Spleen (tissue), 11 donors: ENCODE data around the gene KAT8. TPM values are rescaled to one million over a fixed set of nuclear protein-coding genes. Genes with fewer than 3 reads are reported as not detected.

ENCODE experiments used
- DNase-seq: peaks from one replicate; pipeline ENCODE4 v3.0.0-alpha.2; 2020
- H3K27ac ChIP-seq, 8 donors: fragments of 200-600 bp; sonication (generic) in 7 of 8; 1 replicate in 4 of 8; 2 replicates in 4 of 8; pipeline versions ENCODE4 v1.5.0 to v1.8.0; 2016 to 2021; ENCODE audit warnings: inconsistent platforms in 4 of 8, mild to moderate bottlenecking in 4 of 8, moderate library complexity in 1 of 8
- H3K27me3 ChIP-seq, 7 donors: fragments of 200-600 bp; sonication (generic) in 6 of 7; replicated peaks in 1 of 7; 1 replicate in 4 of 7; 2 replicates in 3 of 7; pipeline versions ENCODE4 v1.5.0 to v1.8.0; 2016 to 2021; ENCODE audit warnings: inconsistent platforms in 3 of 7, mild to moderate bottlenecking in 1 of 7
- H3K36me3 ChIP-seq, 6 donors: fragments of 200-600 bp; sonication (generic) in 5 of 6; 1 replicate in 4 of 6; 2 replicates in 2 of 6; pipeline versions ENCODE4 v1.5.0 to v1.8.0; 2016 to 2021; ENCODE audit warnings: inconsistent platforms in 2 of 6
- H3K4me1 ChIP-seq, 6 donors: fragments of 200-600 bp; sonication (generic) in 5 of 6; 1 replicate in 3 of 6; 2 replicates in 3 of 6; pipeline versions ENCODE4 v1.5.0 to v1.8.0; 2016 to 2021; ENCODE audit warnings: inconsistent platforms in 3 of 6
- H3K4me3 ChIP-seq, 8 donors: fragments of 200-600 bp; sonication (generic) in 7 of 8; 1 replicate in 4 of 8; 2 replicates in 4 of 8; pipeline versions ENCODE4 v1.5.0 to v1.8.0; 2016 to 2021; ENCODE audit warnings: inconsistent platforms in 4 of 8, mild to moderate bottlenecking in 4 of 8, moderate library complexity in 2 of 8
- H3K9me3 ChIP-seq, 8 donors: fragments of 200-600 bp; sonication (generic) in 7 of 8; 1 replicate in 4 of 8; 2 replicates in 4 of 8; pipeline versions ENCODE4 v1.5.0 to v1.8.0; 2016 to 2021; ENCODE audit warnings: inconsistent platforms in 4 of 8
- POLR2A ChIP-seq, 3 donors: fragments of 450-650 bp; IDR thresholded peaks; one replicate each; pipeline ENCODE4 v1.5.1; 2017; ENCODE audit warnings: antibody characterized with exemption in 3 of 3, mild to moderate bottlenecking in 1 of 3
- POLR2AphosphoS5 ChIP-seq, 3 donors: sonication (generic); formaldehyde crosslinking; IDR thresholded peaks; one replicate each; pipeline ENCODE4 v1.5.1; 2017; ENCODE audit warnings: antibody characterized with exemption in 3 of 3
- WGBS, 5 donors: extraction: QIAGEN DNeasy Blood & Tissue Kit in 3 of 5; methylation state at CpG; one replicate each; pipeline versions ENCODE4 v1.1.5 to v1.1.7; 2013 to 2018; 5-methylcytosine and 5-hydroxymethylcytosine counted together
- intact Hi-C: fragments of 100-400 bp; cut with DNase I; formaldehyde crosslinking; loops from one replicate; pipeline ENCODE4 v1.15.0; 2023; ENCODE audit warnings: low total_unique reads
- polyA plus RNA-seq, 3 donors: library from polyadenylated mRNA; stranded (reverse); fragments of 200-250 nt; gene quantifications; one replicate each; pipeline ENCODE4 v1.2.1, GENCODE V29; 2013
- total RNA-seq, 7 donors: library from RNA; depleted of rRNA in 3 of 7; stranded (reverse); fragments of >200 nt in 3 of 7; fragmentation: NEBNext Ultra II Directional in 4 of 7; extraction: Animal tissue kit (Norgen Biotek cat#: 25700) in 4 of 7; gene quantifications; one replicate each; pipeline versions ENCODE4 v1.1.0 to v1.2.1, GENCODE V29; 2016 to 2021
- TF ChIP-seq, protein P1 (sequence below), 11 experiments: fragments of 200-600 bp in 7 of 11; fragments of 450-650 bp in 4 of 11; sonication (generic) in 4 of 11; IDR thresholded peaks in 8 of 11; conservative IDR thresholded peaks in 3 of 11; 1 replicate in 7 of 11; 2 replicates in 4 of 11; pipeline versions ENCODE4 v1.4.0 to v1.8.0; 2016 to 2021; ENCODE audit warnings: antibody characterized with exemption in 11 of 11, inconsistent platforms in 4 of 11, mild to moderate bottlenecking in 1 of 11
- donor health status: healthy with polysubstance abuse.
- donor health status: DM: no; HTN: no; CAD: no; lungs with moderate emphysema.
- donor health status: DM: no; HTN: no; CAD: no.
- donor health status: Bipolar disorder and iron deficiency.
- donor health status: healthy.
- donor health status: DM: no; HTN: no; CAD: no.
- donor health status: DM: yes; HTN: yes; CAD: no.

KAT8 gene
- total and polyA plus RNA-seq, 10 donors: 48.7 to 94.8 (median 80.4) TPM

GRCh38 chr16:31129568-31130335 lies 12.3 kb downstream of the KAT8 start:
- H3K27me3 ChIP-seq: no peaks in the 10 kb centered on the region
- DNase-seq: peak; percentile 83
- intact Hi-C loops: no loop called here
- TF ChIP-seq POLR2AphosphoS5 (IDR thresholded peaks at IDR 0.05): peak in 2 of 3 donors; percentile 36 to 66
- TF ChIP-seq, protein P1, sequence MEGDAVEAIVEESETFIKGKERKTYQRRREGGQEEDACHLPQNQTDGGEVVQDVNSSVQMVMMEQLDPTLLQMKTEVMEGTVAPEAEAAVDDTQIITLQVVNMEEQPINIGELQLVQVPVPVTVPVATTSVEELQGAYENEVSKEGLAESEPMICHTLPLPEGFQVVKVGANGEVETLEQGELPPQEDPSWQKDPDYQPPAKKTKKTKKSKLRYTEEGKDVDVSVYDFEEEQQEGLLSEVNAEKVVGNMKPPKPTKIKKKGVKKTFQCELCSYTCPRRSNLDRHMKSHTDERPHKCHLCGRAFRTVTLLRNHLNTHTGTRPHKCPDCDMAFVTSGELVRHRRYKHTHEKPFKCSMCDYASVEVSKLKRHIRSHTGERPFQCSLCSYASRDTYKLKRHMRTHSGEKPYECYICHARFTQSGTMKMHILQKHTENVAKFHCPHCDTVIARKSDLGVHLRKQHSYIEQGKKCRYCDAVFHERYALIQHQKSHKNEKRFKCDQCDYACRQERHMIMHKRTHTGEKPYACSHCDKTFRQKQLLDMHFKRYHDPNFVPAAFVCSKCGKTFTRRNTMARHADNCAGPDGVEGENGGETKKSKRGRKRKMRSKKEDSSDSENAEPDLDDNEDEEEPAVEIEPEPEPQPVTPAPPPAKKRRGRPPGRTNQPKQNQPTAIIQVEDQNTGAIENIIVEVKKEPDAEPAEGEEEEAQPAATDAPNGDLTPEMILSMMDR (IDR thresholded peaks at IDR 0.05 in 8 of 11, conservative IDR thresholded peaks at IDR 0.05 in 3 of 11): no peak
- TF ChIP-seq POLR2A (IDR thresholded peaks at IDR 0.05): no peak
- H3K27ac ChIP-seq: peak overlapping the region; percentile 60 to 99 (median 91)
- H3K4me3 ChIP-seq: peak overlapping the region in 1 of 8 donors; percentile 55
- 44 to 68% (median 53%) methylated on average over 23 to 29 of the region's 29 CpGs for whole genome bisulfite sequencing, 5 donors
- peaks cover 0 to 87% (median 57%) of the 10 kb centered on the region in 6 donors for H3K36me3 ChIP-seq
- H3K9me3 ChIP-seq: no peaks in the 10 kb centered on the region
- H3K4me1 ChIP-seq: peaks cover 0 to 68% (median 27%) of the 10 kb centered on the region in 6 donors

DNA sequence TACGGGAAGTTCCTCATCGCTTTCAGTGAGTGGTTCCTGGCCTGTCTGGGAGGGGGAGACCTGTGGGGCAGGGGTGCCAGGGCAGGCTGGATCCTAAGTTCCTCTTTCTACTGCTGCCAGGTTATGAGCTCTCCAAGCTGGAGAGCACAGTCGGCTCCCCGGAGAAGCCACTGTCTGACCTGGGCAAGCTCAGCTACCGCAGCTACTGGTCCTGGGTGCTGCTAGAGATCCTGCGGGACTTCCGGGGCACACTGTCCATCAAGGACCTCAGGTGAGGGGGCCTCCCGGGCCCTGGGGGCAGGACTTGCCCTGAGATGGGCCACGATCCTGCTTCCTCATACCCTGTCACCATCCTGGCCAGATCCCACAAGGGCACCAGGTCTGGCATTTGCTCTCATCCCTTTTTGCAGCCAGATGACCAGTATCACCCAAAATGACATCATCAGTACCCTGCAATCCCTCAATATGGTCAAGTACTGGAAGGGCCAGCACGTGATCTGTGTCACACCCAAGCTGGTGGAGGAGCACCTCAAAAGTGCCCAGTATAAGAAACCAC lies 12.9 kb downstream of the KAT8 start:
- 56 to 82% (median 78%) methylated on average over 7 to 10 of the region's 10 CpGs for WGBS, 5 donors
- H3K27ac ChIP-seq: peak overlapping the region in 7 of 8 donors; percentile 85 to 99 (median 91)
- H3K9me3 ChIP-seq: no peaks in the 10 kb centered on the region
- no peaks in the 10 kb centered on the region for H3K27me3 ChIP-seq
- TF ChIP-seq POLR2A (IDR thresholded peaks at IDR 0.05): no peak
- TF ChIP-seq, protein P1 (IDR thresholded peaks at IDR 0.05 in 8 of 11, conservative IDR thresholded peaks at IDR 0.05 in 3 of 11): no peak
- peak in 2 of 3 donors; percentile 5 to 41 for TF ChIP-seq POLR2AphosphoS5 (IDR thresholded peaks at IDR 0.05)
- H3K4me1 ChIP-seq: peaks cover 0 to 75% (median 29%) of the 10 kb centered on the region in 6 donors
- peak overlapping the region in 1 of 8 donors; percentile 55 for H3K4me3 ChIP-seq
- DNase-seq: peak; percentile 90
- H3K36me3 ChIP-seq: peaks cover 0 to 81% (median 53%) of the 10 kb centered on the region in 6 donors
- intact Hi-C loops: no loop called here

DNA sequence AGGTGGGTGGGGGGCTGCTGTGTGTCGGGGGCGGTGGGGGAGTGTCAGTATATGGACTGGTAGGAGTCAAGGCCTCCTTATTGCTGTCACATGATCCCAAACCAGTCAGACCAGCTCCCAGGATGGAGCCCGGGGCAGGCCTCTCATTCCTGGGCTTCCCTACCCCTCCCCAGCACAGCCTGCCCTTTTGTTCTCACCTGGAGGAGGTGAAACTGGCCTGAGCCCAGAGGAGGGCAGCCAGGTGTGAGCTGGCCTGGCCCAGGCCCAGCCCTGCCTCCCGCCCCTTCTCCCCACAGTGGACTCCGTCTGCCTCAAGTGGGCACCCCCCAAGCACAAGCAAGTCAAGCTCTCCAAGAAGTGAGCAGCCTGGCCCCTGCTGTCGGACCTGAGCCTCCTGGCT lies 13.4 kb downstream of the KAT8 start:
- Histone ChIP-seq H3K27ac (peak overlapping the region in 4 of 8 donors; percentile 91 to 99 (median 92)), H3K27me3 (no peaks in the 10 kb centered on the region), H3K36me3 (peaks cover 0 to 76% (median 53%) of the 10 kb centered on the region in 6 donors), H3K9me3 (no peaks in the 10 kb centered on the region), H3K4me3 (peak overlapping the region in 1 of 8 donors; percentile 55), H3K4me1 (peaks cover 0 to 75% (median 30%) of the 10 kb centered on the region in 6 donors)
- WGBS, 5 donors: 88 to 98% (median 90%) methylated on average over 5 to 6 of the region's 6 CpGs
- intact Hi-C loops: no loop called here
- TF ChIP-seq POLR2AphosphoS5 (IDR thresholded peaks at IDR 0.05) (no peak), POLR2A (IDR thresholded peaks at IDR 0.05) (no peak)
- TF ChIP-seq, protein P1 (IDR thresholded peaks at IDR 0.05 in 8 of 11, conservative IDR thresholded peaks at IDR 0.05 in 3 of 11): no peak
- no peak for DNase-seq

- Histone ChIP-seq H3K27ac (peak overlapping the region in 2 of 8 donors; percentile 92 to 99), H3K27me3 (no peaks in the 10 kb centered on the region), H3K9me3 (no peaks in the 10 kb centered on the region), H3K4me3 (no peak overlapping the region), H3K4me1 (peaks cover 0 to 70% (median 30%) of the 10 kb centered on the region in 6 donors), H3K36me3 (peaks cover 0 to 71% (median 53%) of the 10 kb centered on the region in 6 donors)
- 89 to 97% (median 96%) methylated on average over 8 to 11 of the region's 11 CpGs for WGBS, 5 donors
- DNase-seq: no peak
- TF ChIP-seq POLR2A (IDR thresholded peaks at IDR 0.05) (no peak), POLR2AphosphoS5 (IDR thresholded peaks at IDR 0.05) (no peak)
- TF ChIP-seq, protein P1 (IDR thresholded peaks at IDR 0.05 in 8 of 11, conservative IDR thresholded peaks at IDR 0.05 in 3 of 11): no peak
- intact Hi-C loops: no loop called here
These were observed 14.0 kb downstream of the KAT8 start for GRCh38 chr16:31131416-31131815.
